Naive thymus-derived CD8-positive, alpha-beta T cell (primary cell): ENCODE results near the gene SAMD9. TPM values are rescaled to one million over a fixed set of nuclear protein-coding genes. Genes with fewer than 3 reads are reported as not detected.
A peak's percentile ranks its signal among the peaks of the same experiment; 100 is the strongest.

Experiments used
- ATAC-seq, 2 donors: fragments of 150-1000 bp; cut with Tn5 transposase in 1 of 2; sonication (Bioruptor Pico), chemical (Tn5 transposase) in 1 of 2; 1 replicate in 1 of 2; 2 replicates in 1 of 2; pipeline ENCODE4 v1.10.0; 2021; ENCODE audit warnings: mild to moderate bottlenecking in 2 of 2, moderate library complexity in 2 of 2
- POLR2A ChIA-PET: fragments of 350-600 bp; sonication (Branson Sonifier 250); formaldehyde crosslinking; loops from one replicate; lab custom pipeline; 2021; ENCODE audit warnings: antibody characterized with exemption; lab: Charles Lee
- DNase-seq, 10 donors: peaks; one replicate each; pipeline versions ENCODE4 v3.0.0 to v3.0.0-alpha.2; 2020 to 2022
- H3K27ac Mint-ChIP-seq, 10 donors: one replicate each; pipeline ENCODE4 v1.8.0; 2020 to 2022; ENCODE audit warnings: mild to moderate bottlenecking in 10 of 10, mixed read lengths in 10 of 10, moderate library complexity in 4 of 10, inconsistent platforms in 1 of 10
- H3K27me3 Mint-ChIP-seq, 5 donors: one replicate each; pipeline ENCODE4 v1.8.0; 2021 to 2022; ENCODE audit warnings: mixed read lengths in 5 of 5
- H3K36me3 Mint-ChIP-seq, 3 donors: one replicate each; pipeline ENCODE4 v1.8.0; 2020 to 2022; ENCODE audit warnings: mixed read lengths in 3 of 3, mild to moderate bottlenecking in 2 of 3, inconsistent platforms in 1 of 3
- H3K4me1 Mint-ChIP-seq, 4 donors: one replicate each; pipeline ENCODE4 v1.8.0; 2021 to 2022; ENCODE audit warnings: mixed read lengths in 4 of 4
- H3K4me3 Mint-ChIP-seq, 10 donors: one replicate each; pipeline ENCODE4 v1.8.0; 2020 to 2022; ENCODE audit warnings: mild to moderate bottlenecking in 10 of 10, mixed read lengths in 10 of 10, moderate library complexity in 6 of 10, inconsistent platforms in 1 of 10
- H3K9me3 Mint-ChIP-seq, 9 donors: one replicate each; pipeline ENCODE4 v1.8.0; 2020 to 2022; ENCODE audit warnings: mixed read lengths in 9 of 9, mild to moderate bottlenecking in 3 of 9, inconsistent platforms in 1 of 9, moderate library complexity in 1 of 9
- polyA plus RNA-seq, 3 donors: library from polyadenylated mRNA; unstranded; fragments of 300-500 nt; fragmentation: Illumina TruSeq; gene quantifications; one replicate each; pipeline ENCODE4 v1.2.3, GENCODE V29; 2021
- total RNA-seq, 8 experiments: library from RNA in 2 of 8; stranded (reverse) in 2 of 8; gene quantifications; one replicate each; pipeline ENCODE4 v1.2.3 and lab custom pipeline; 2021 to 2026

The SAMD9 gene
- total and polyA plus RNA-seq, 5 experiments from 2014 or later, result 21.7 to 49.9 (median 28.3) TPM

- POLR2A ChIA-PET, result no interaction called here
- no peak overlapping the region for H3K4me3 Mint-ChIP-seq
- H3K27me3 Mint-ChIP-seq, result peaks cover 0 to 3% (median 0%) of the 10 kb centered on the region in 5 donors
- no peak for DNase-seq
- H3K27ac Mint-ChIP-seq, result no peak overlapping the region
- peaks cover 0 to 9% (median 6%) of the 10 kb centered on the region in 4 donors for H3K4me1 Mint-ChIP-seq
- no peaks in the 10 kb centered on the region for H3K36me3 Mint-ChIP-seq
- H3K9me3 Mint-ChIP-seq, result no peaks in the 10 kb centered on the region
- ATAC-seq, result no peak
Measured at GRCh38 chr7:93054975-93055374, 62.8 kb downstream of the SAMD9 start.

GRCh38 chr7:93053949-93054943 is 63.5 kb downstream of the SAMD9 start:
- POLR2A ChIA-PET, result interaction anchor here (0.6 kb wide), 1 partner anchor 77 kb away, joined by 4 read pairs; no protein-coding TSS in a partner anchor
- no peak for DNase-seq
- no peak overlapping the region for H3K27ac Mint-ChIP-seq
- peaks cover 0 to 9% (median 6%) of the 10 kb centered on the region in 4 donors for H3K4me1 Mint-ChIP-seq
- peaks cover 0 to 3% (median 0%) of the 10 kb centered on the region in 5 donors for H3K27me3 Mint-ChIP-seq
- no peaks in the 10 kb centered on the region for H3K9me3 Mint-ChIP-seq
- no peak overlapping the region for H3K4me3 Mint-ChIP-seq
- no peak for ATAC-seq
- no peaks in the 10 kb centered on the region for H3K36me3 Mint-ChIP-seq

DNA sequence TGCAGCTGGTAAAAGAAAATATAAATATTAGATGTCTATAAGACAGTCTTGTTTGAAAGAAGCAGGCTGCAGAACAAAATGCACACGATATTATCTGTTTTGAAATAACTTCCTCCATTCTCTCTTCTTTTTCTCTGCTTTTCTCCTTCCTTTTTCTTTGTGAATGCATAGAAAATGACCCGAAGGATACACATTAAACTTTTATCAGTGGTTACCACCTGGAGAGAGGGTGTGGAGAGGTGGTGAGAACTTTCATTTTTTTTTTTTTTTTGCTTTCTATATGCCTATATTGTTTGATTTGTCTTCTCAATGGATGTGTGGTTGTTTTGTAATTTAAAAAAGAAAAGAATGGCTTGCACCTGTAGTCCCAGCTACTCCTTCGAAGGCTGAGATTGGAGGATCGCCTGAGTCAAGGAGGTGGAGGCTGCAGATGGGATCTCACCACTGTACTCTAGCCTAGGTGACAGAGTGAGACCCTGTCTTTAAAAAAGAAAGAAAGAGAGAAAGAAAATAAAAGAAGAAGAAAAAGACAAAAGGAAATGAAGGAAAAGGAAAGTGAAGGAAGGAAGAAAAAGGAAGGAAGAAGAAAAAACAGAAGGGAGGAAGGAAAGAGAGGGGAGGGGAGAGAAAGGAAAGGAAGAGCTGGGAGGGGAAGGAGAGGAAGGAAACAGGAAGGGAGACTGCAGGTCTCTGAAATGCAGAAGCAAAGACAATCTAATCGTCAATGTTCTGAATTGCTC is 64.4 kb downstream of the SAMD9 start:
- Mint-ChIP-seq H3K27me3 (no peaks in the 10 kb centered on the region), H3K27ac (peak overlapping the region in 1 of 10 donors; percentile 75), H3K36me3 (no peaks in the 10 kb centered on the region), H3K4me1 (peaks cover 0 to 9% (median 6%) of the 10 kb centered on the region in 4 donors), H3K9me3 (no peaks in the 10 kb centered on the region), H3K4me3 (no peak overlapping the region)
- POLR2A ChIA-PET, result no interaction called here
- DNase-seq (no peak), ATAC-seq (no peak)

DNA sequence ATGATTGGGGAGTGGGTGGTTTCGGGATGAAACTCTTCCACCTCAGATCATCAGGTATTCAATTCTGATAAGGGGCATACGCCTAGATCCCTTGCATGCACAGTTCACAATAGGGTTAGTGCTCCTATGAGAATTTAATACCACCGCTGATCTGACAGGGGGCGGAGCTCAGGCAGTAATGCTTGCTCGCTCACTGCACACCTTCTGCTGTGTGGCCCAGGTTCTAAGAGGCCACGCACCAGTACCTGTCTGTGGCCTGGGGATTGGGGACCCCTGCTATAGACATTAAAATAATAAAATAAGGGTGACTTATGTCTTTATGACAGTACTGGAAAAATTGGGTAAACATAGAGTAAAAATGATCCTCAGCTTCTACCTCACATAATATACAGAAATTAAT is 66.1 kb downstream of the SAMD9 start:
- Mint-ChIP-seq H3K9me3 (no peaks in the 10 kb centered on the region), H3K27ac (no peak overlapping the region), H3K4me3 (no peak overlapping the region), H3K27me3 (no peaks in the 10 kb centered on the region), H3K4me1 (peaks cover 0 to 9% (median 6%) of the 10 kb centered on the region in 4 donors), H3K36me3 (no peaks in the 10 kb centered on the region)
- ATAC-seq (no peak), DNase-seq (no peak)
- POLR2A ChIA-PET, result no interaction called here

Other genes starting within 250 kb of the SAMD9 start
- gene SAMD9L, start 30.4 kb upstream of the SAMD9 start, total RNA-seq, result 10 to 100 TPM; 27.6 to 28.8 TPM
- 10 to 100 TPM; 29.3 to 43.1 (median 32.4) TPM for gene SAMD9L, start 30.4 kb upstream of the SAMD9 start, polyA plus RNA-seq
- gene HEPACAM2, start 108.5 kb upstream of the SAMD9 start, total RNA-seq, result under 1 TPM in 1 of 2 experiments, not detected in 1; 0.33 TPM
- gene HEPACAM2, start 108.5 kb upstream of the SAMD9 start, polyA plus RNA-seq, result not detected
- gene VPS50, start 114.4 kb upstream of the SAMD9 start, total RNA-seq, result 10 to 100 TPM; 36.9 to 37.4 TPM
- 10 to 100 TPM; 13.3 to 15.1 (median 14.7) TPM for gene VPS50, start 114.4 kb upstream of the SAMD9 start, polyA plus RNA-seq